OCI-LY1 (cell line): ENCODE data around the gene PSMD6.

Source experiments
- CTCF ChIP-seq: fragments of 200-600 bp; sonication (generic), shearing (Covaris generic); IDR thresholded peaks from 2 replicates; pipeline ENCODE4 v1.5.1; 2017; ENCODE audit warnings: mild to moderate bottlenecking, antibody characterized with exemption, low read length, moderate library complexity, mixed read lengths
- EZH2 ChIP-seq: fragments of 200-600 bp; sonication (generic), shearing (Covaris generic); IDR thresholded peaks from 2 replicates; pipeline ENCODE4 v1.8.0; 2017; ENCODE audit warnings: borderline replicate concordance, mixed run types, mild to moderate bottlenecking, antibody characterized with exemption, low read length, moderate library complexity, mixed read lengths

- TF ChIP-seq CTCF (no peak), EZH2 (no peak)
These were observed 47.0 kb downstream of the PSMD6 start for GRCh38 chr3:63976161-63976871.
